OCI-LY1 (cell line): ENCODE measurements around the gene LCE3D.
"Not testable (repeated sequence)": the region's sequence is repeated elsewhere in the genome, so short reads cannot be mapped to it uniquely, and the experiment has no call there.

Experiments
- H2AFZ ChIP-seq: fragments of 200-600 bp; sonication (generic), shearing (Covaris generic); 2 replicates; pipeline ENCODE4 v1.6.0; 2014; ENCODE audit warnings: antibody characterized with exemption, mild to moderate bottlenecking, low read length
- H3F3A ChIP-seq: fragments of 200-600 bp; sonication (generic), shearing (Covaris generic); 2 replicates; pipeline ENCODE4 v1.6.0; 2014; ENCODE audit warnings: mild to moderate bottlenecking, antibody characterized with exemption, low read length, moderate library complexity; ENCODE audit not compliant: insufficient read depth
- H3K27ac ChIP-seq: fragments of 200-600 bp; sonication (generic); 2 replicates; pipeline ENCODE4 v1.5.1; 2014; ENCODE audit warnings: low read length, mixed run types, mild to moderate bottlenecking, low read depth; ENCODE audit not compliant: poor library complexity, severe bottlenecking
- H3K27me3 ChIP-seq: fragments of 200-600 bp; sonication (generic); 2 replicates; pipeline ENCODE4 v1.6.0; 2014; ENCODE audit warnings: antibody characterized with exemption, mild to moderate bottlenecking, low read length, moderate library complexity; ENCODE audit not compliant: insufficient read depth
- H3K36me3 ChIP-seq: fragments of 200-600 bp; sonication (generic); 2 replicates; pipeline ENCODE4 v1.6.1; 2014; ENCODE audit warnings: mild to moderate bottlenecking, antibody characterized with exemption, low read length, moderate library complexity, mixed read lengths; ENCODE audit not compliant: insufficient read depth
- H3K4me1 ChIP-seq: fragments of 200-600 bp; sonication (generic); 2 replicates; pipeline ENCODE4 v1.5.1; 2014; ENCODE audit warnings: mild to moderate bottlenecking, low read length, moderate library complexity; ENCODE audit not compliant: insufficient read depth, severe bottlenecking
- H3K4me2 ChIP-seq: fragments of 200-600 bp; sonication (generic), shearing (Covaris generic); 2 replicates; pipeline ENCODE4 v1.6.1; 2014; ENCODE audit warnings: low read length
- H3K4me3 ChIP-seq: fragments of 200-600 bp; sonication (generic); 2 replicates; pipeline ENCODE4 v1.5.1; 2014; ENCODE audit warnings: low read length, low read depth, mild to moderate bottlenecking, mixed read lengths; ENCODE audit not compliant: poor library complexity, severe bottlenecking
- H3K79me2 ChIP-seq: fragments of 200-600 bp; shearing (Covaris generic); 2 replicates; pipeline ENCODE4 v1.6.1; 2016; ENCODE audit warnings: mixed run types, low read length, mixed read lengths; ENCODE audit not compliant: insufficient read depth
- H3K9ac ChIP-seq: fragments of 200-600 bp; sonication (generic), shearing (Covaris generic); 2 replicates; pipeline ENCODE4 v1.6.1; 2014; ENCODE audit warnings: mild to moderate bottlenecking, low read length, mixed read lengths
- H3K9me2 ChIP-seq: fragments of 200-600 bp; sonication (generic), shearing (Covaris generic); 2 replicates; pipeline ENCODE4 v1.6.1; 2014; ENCODE audit warnings: low read depth, mild to moderate bottlenecking, low read length, mixed read lengths
- H3K9me3 ChIP-seq: fragments of 200-600 bp; shearing (Covaris generic); 2 replicates; pipeline ENCODE4 v1.6.1; 2014; ENCODE audit warnings: low read length, mixed read lengths
- H4K20me1 ChIP-seq: fragments of 200-600 bp; sonication (generic), shearing (Covaris generic); 2 replicates; pipeline ENCODE4 v1.6.0; 2016; ENCODE audit warnings: mild to moderate bottlenecking, low read length; ENCODE audit not compliant: insufficient read depth
- CTCF ChIP-seq: fragments of 200-600 bp; sonication (generic), shearing (Covaris generic); IDR thresholded peaks from 2 replicates; pipeline ENCODE4 v1.5.1; 2017; ENCODE audit warnings: mild to moderate bottlenecking, antibody characterized with exemption, low read length, moderate library complexity, mixed read lengths
- EZH2 ChIP-seq: fragments of 200-600 bp; sonication (generic), shearing (Covaris generic); IDR thresholded peaks from 2 replicates; pipeline ENCODE4 v1.8.0; 2017; ENCODE audit warnings: borderline replicate concordance, mixed run types, mild to moderate bottlenecking, antibody characterized with exemption, low read length, moderate library complexity, mixed read lengths

The LCE3D gene

DNA sequence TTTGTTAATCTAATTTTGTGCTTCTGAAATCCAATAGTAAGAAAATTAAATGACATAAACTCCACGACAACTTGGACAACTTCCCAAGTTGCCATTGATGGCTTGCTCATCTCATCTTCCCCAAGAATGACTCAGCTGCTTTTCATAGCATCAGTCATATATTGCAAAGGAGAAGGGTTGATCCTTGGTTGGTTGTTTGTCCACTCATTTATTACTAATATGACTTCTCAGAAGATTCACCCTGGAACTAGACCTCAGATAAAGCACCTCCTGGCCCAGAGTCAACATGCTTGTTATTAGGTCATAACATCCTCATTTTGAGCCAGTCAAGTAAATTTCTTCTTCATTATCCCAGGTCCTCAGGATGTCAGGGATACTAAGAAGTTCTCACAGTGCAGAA lies 2.3 kb upstream of the LCE3D start:
- TF ChIP-seq EZH2: no peak
- TF ChIP-seq CTCF: no peak
- Histone ChIP-seq H3K9me2 (no peaks in the 10 kb centered on the region), H3F3A (no peaks in the 10 kb centered on the region), H3K9ac (no peak overlapping the region), H4K20me1 (no peaks in the 10 kb centered on the region), H3K79me2 (no peaks in the 10 kb centered on the region), H3K27me3 (no peaks in the 10 kb centered on the region), H3K9me3 (no peaks in the 10 kb centered on the region), H3K4me3 (no peak overlapping the region), H3K4me2 (no peak overlapping the region), H3K4me1 (no peaks in the 10 kb centered on the region), H2AFZ (no peak overlapping the region), H3K36me3 (no peaks in the 10 kb centered on the region), H3K27ac (no peak overlapping the region)

DNA sequence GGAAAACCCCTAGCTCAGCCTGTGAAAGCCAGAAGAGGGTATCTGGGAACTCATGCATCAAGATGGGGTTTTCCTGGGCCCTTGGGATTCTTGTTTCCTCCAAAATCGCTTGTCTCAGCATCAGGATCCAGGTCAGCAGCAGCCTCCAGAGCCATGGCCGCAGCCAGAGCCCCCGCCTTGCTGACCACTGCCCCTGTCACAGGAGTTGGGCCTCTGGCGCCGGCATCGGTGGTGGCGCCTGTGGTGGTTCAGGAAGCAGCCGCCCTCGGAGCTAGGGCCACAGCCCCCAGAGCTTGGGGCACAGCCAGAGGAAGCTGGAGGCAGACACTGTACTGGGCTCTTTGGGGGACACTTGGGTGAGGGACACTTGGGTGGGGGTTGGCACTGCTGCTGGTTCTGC lies 790 bp downstream of the LCE3D start:
- not testable (repeated sequence) for H3K79me2 ChIP-seq, H3K9me2 ChIP-seq, H3K27ac ChIP-seq, H4K20me1 ChIP-seq, H3K4me1 ChIP-seq, H2AFZ ChIP-seq, H3K4me3 ChIP-seq, H3K9me3 ChIP-seq, H3K9ac ChIP-seq, H3K36me3 ChIP-seq, H3K4me2 ChIP-seq, H3F3A ChIP-seq, H3K27me3 ChIP-seq

DNA sequence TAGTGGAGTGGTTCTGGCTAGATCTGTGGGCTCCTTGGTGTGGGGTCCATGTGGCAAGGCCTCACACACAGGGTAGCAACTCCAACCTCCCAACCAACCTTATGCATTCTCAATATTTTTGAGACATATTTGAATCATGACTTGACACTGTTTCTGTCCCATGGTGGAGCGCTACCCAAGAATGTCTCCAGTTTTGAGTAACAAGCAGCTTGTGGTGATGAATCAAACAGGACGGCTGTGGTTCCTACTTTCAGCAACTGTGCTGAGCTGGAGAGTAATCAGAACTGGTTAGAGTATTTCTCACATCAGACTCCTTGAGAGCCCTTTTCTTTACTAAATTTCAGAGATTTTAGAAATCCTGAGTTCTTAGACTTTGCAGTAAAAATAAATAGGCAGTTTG lies 3.1 kb downstream of the LCE3D start:
- Histone ChIP-seq H3K9me3 (no peaks in the 10 kb centered on the region), H3F3A (no peaks in the 10 kb centered on the region), H3K4me2 (no peak overlapping the region), H3K9ac (no peak overlapping the region), H3K4me3 (no peak overlapping the region), H3K27ac (no peak overlapping the region), H2AFZ (no peak overlapping the region), H3K79me2 (no peaks in the 10 kb centered on the region), H3K9me2 (no peaks in the 10 kb centered on the region), H4K20me1 (no peaks in the 10 kb centered on the region), H3K27me3 (no peaks in the 10 kb centered on the region), H3K36me3 (no peaks in the 10 kb centered on the region), H3K4me1 (no peaks in the 10 kb centered on the region)
- TF ChIP-seq EZH2 (no peak), CTCF (no peak)

DNA sequence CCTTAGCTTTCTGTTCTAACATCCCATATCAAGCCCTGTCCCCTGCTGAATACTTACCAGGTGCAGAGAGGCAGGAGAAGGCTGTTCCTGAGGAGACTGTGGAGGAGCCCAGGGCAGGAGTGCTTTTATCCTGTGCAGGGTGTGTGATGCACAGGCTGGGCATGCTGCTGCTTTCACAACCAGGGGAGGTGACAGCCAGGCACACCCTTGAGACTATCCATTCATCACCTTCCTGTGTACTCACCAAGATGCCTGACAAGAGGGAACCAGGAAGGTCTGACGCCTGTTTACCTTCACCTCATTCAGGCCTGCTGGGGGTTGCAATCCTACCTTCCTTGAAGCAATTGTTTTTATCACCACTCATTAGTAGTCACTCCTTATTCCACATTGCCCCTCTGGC lies 13.6 kb downstream of the LCE3D start, which contains the start of gene LCE3E:
LCE3E (minus strand) TSS at position 100 of the 400 bp plus-strand sequence. CDS start 572 bp downstream, outside the sequence.
- Histone ChIP-seq H4K20me1 (no peaks in the 10 kb centered on the region), H2AFZ (no peak within 1 kb of the TSS), H3K36me3 (no peaks in the 10 kb centered on the region), H3K9me2 (no peaks in the 10 kb centered on the region), H3K27ac (no peak within 1 kb of the TSS), H3K4me3 (no peak within 1 kb of the TSS), H3K27me3 (no peaks in the 10 kb centered on the region), H3K79me2 (no peaks in the 10 kb centered on the region), H3K9ac (no peak within 1 kb of the TSS), H3K9me3 (no peaks in the 10 kb centered on the region), H3F3A (no peaks in the 10 kb centered on the region), H3K4me1 (no peaks in the 10 kb centered on the region), H3K4me2 (no peak within 1 kb of the TSS)
- no peak for TF ChIP-seq CTCF
- TF ChIP-seq EZH2: no peak
